Tibial nerve (tissue), 4 donors: ENCODE results near the gene OTOA. TPM values are rescaled to one million over a fixed set of nuclear protein-coding genes. Genes with fewer than 3 reads are reported as not detected.
"Not testable (repeated sequence)": the region's sequence is repeated elsewhere in the genome, so short reads cannot be mapped to it uniquely, and the experiment has no call there.

ENCODE experiments used
- DNase-seq, 2 donors: peaks; one replicate each; pipeline ENCODE4 v3.0.0-alpha.2; 2019; ENCODE audit warnings: low spot score in 2 of 2
- H3K27ac ChIP-seq, 4 donors: fragments of 200-600 bp; sonication (generic) in 3 of 4; one replicate each; pipeline ENCODE4 v1.5.1; 2017 to 2019; ENCODE audit warnings: mild to moderate bottlenecking in 1 of 4
- H3K27me3 ChIP-seq, 2 donors: fragments of 200-600 bp; sonication (generic) in 1 of 2; one replicate each; pipeline versions ENCODE4 v1.5.1 to v1.6.0; 2017 to 2019
- H3K36me3 ChIP-seq, 3 donors: fragments of 200-600 bp; sonication (generic); one replicate each; pipeline ENCODE4 v1.5.1; 2018 to 2019
- H3K4me1 ChIP-seq, 4 donors: fragments of 200-600 bp; sonication (generic) in 3 of 4; one replicate each; pipeline ENCODE4 v1.5.1; 2017 to 2019
- H3K4me3 ChIP-seq, 4 donors: fragments of 200-600 bp; sonication (generic) in 3 of 4; one replicate each; pipeline ENCODE4 v1.5.1; 2017 to 2019; ENCODE audit warnings: mild to moderate bottlenecking in 1 of 4, moderate library complexity in 1 of 4
- H3K9me3 ChIP-seq, 4 donors: fragments of 200-600 bp; sonication (generic) in 3 of 4; one replicate each; pipeline ENCODE4 v1.5.1; 2017 to 2019
- WGBS, 2 donors: methylation state at CpG; one replicate each; pipeline ENCODE4 v1.1.5; 2018; 5-methylcytosine and 5-hydroxymethylcytosine counted together
- small RNA-seq: library from RNA; depleted of rRNA; stranded (forward); fragments of <200 nt; gene quantifications from one replicate; pipeline ENCODE3, GENCODE V24; 2016
- total RNA-seq, 4 donors: library from RNA; depleted of rRNA; stranded (reverse); fragments of >200 nt; gene quantifications; one replicate each; pipeline ENCODE4 v1.1.0, GENCODE V29; 2016
- TF ChIP-seq, protein P1 (sequence below), 5 experiments: fragments of 200-600 bp in 3 of 5; fragments of 450-650 bp in 2 of 5; sonication (generic) in 3 of 5; IDR thresholded peaks; one replicate each; pipeline ENCODE4 v1.5.1; 2016 to 2019; ENCODE audit warnings: antibody characterized with exemption in 5 of 5, mild to moderate bottlenecking in 3 of 5, moderate library complexity in 2 of 5

OTOA gene
- total RNA-seq, 4 donors from 2014 or later: 0.39 to 1.3 (median 0.90) TPM; not detected in 1

DNA sequence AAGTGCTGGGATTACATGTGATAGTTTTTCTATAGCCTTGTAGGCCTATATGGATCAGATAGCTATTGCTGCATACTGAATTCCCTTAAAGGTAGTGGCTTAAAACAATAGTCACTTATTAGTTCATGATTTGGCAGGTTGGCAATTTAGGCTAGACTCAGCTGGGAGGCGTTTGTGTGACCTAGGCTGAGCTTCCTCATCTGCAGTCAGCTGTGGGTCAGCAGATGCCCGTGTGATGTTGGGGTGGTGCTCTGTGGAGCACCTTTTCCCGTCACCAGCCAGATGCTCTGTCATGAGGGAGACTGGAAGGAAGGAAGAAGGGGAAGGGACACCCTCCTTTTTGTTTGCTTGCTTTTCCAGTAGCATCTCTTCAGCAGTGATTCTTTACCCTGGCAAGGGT is 129.5 kb downstream of the OTOA start:
- DNase-seq, H3K4me1 ChIP-seq: not testable (repeated sequence)
- 57 to 60% methylated on average over 1 to 2 of the region's 3 CpGs for WGBS, 2 donors

DNA sequence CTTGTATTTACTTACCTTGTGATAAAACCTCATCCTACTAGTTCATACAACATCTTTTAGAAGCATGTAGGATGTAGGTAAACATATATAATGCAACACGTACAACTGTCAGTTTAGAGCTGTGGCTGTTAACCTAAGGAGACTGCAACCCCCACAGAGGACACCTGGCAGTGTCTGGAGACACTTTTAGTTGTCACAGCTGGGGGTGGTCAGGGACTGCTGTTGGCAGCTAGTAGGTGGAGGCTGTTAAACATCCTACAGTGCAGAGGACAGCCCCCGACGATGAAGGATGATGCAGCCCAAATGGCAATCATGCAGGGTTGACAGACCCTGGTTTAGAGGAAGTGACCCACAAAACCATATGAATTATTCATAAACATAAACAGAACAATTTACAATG is 134.8 kb downstream of the OTOA start:
- WGBS, 2 donors: no CpG with 5 or more reads among the region's 3 CpGs
- H3K4me3 ChIP-seq, H3K27me3 ChIP-seq, H3K4me1 ChIP-seq, DNase-seq, H3K9me3 ChIP-seq, H3K27ac ChIP-seq: not testable (repeated sequence)
- peaks cover 0 to 10% (median 0%) of the 10 kb centered on the region in 3 donors for H3K36me3 ChIP-seq

More for the DNA sequence above, 129.5 kb downstream of the OTOA start:
- not testable (repeated sequence) for H3K27ac ChIP-seq, H3K27me3 ChIP-seq, H3K36me3 ChIP-seq, H3K9me3 ChIP-seq, H3K4me3 ChIP-seq

GRCh38 chr16:21801538-21802374 is 138.0 kb downstream of the OTOA start:
- H3K27me3 ChIP-seq, H3K27ac ChIP-seq, H3K4me1 ChIP-seq, H3K4me3 ChIP-seq, H3K9me3 ChIP-seq, DNase-seq: not testable (repeated sequence)
- 61 to 66% methylated on average over 12 to 13 of the region's 13 CpGs for WGBS, 2 donors
- peaks cover 0 to 18% (median 0%) of the 10 kb centered on the region in 3 donors for H3K36me3 ChIP-seq
- TF ChIP-seq, protein P1, sequence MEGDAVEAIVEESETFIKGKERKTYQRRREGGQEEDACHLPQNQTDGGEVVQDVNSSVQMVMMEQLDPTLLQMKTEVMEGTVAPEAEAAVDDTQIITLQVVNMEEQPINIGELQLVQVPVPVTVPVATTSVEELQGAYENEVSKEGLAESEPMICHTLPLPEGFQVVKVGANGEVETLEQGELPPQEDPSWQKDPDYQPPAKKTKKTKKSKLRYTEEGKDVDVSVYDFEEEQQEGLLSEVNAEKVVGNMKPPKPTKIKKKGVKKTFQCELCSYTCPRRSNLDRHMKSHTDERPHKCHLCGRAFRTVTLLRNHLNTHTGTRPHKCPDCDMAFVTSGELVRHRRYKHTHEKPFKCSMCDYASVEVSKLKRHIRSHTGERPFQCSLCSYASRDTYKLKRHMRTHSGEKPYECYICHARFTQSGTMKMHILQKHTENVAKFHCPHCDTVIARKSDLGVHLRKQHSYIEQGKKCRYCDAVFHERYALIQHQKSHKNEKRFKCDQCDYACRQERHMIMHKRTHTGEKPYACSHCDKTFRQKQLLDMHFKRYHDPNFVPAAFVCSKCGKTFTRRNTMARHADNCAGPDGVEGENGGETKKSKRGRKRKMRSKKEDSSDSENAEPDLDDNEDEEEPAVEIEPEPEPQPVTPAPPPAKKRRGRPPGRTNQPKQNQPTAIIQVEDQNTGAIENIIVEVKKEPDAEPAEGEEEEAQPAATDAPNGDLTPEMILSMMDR (IDR thresholded peaks at IDR 0.05): peak; percentile 21 to 41 (median 36)

GRCh38 chr16:21802375-21802663 is 138.6 kb downstream of the OTOA start:
- not testable (repeated sequence) for DNase-seq

More at GRCh38 chr16:21802375-21802663, 138.6 kb downstream of the OTOA start:
- not testable (repeated sequence) for H3K27ac ChIP-seq, H3K4me1 ChIP-seq, H3K27me3 ChIP-seq, H3K4me3 ChIP-seq, H3K9me3 ChIP-seq
- H3K36me3 ChIP-seq: peaks cover 0 to 18% (median 0%) of the 10 kb centered on the region in 3 donors
- WGBS, 2 donors: 63 to 76% methylated on average over 2 of the region's 2 CpGs

Small RNA genes within 50 kb of the gene (small RNA-seq; reads per million reads assigned to genes)
- not detected for gene RNU6-1005P
- gene RNU6-196P: not detected

Other genes with a start within 250 kb of the OTOA start
- 100 to 1,000 TPM; 160 to 210 (median 177) TPM for gene METTL9, start 64.4 kb upstream of the OTOA start, total RNA-seq
- gene IGSF6, start 11.4 kb upstream of the OTOA start, total RNA-seq: 1 to 10 TPM in 3 of 4 donors, under 1 TPM in 1; 0.60 to 3.3 (median 1.8) TPM
- gene NPIPB4, start 193.8 kb downstream of the OTOA start, total RNA-seq: 100 to 1,000 TPM in 2 of 4 donors, 10 to 100 TPM in 2; 72.4 to 127 (median 99.6) TPM